Measurements from ENCODE around the gene SRPK2. TPM values are rescaled to one million over a fixed set of nuclear protein-coding genes. Genes with fewer than 3 reads are reported as not detected.

SRPK2 gene
- total and polyA plus RNA-seq, 2 of the 13 experiments (the other 11 are each of a cell fraction or from before 2014, with no cell fraction given): 10.1 to 22.3 TPM

- no peaks in the 10 kb centered on the region for H3K9me3 ChIP-seq (ENCODE audit: low read length)
- H3K27me3 ChIP-seq (ENCODE audit: control insufficient read depth in 1 of 2, insufficient read depth in 2 of 2, low read length in 2 of 2): no peaks in the 10 kb centered on the region
- H3K36me3 ChIP-seq (replicated peaks in 1 of 2; ENCODE audit: control insufficient read depth in 1 of 2, insufficient read depth in 2 of 2, low read length in 2 of 2): peaks cover 5 to 38% of the 10 kb centered on the region in 2 experiments; a peak in 3 of 5 replicates
- intact Hi-C loops (cut with micrococcal nuclease; ENCODE audit: unreplicated experiment) (no loop called here), in situ Hi-C loops (cut with HindIII; ENCODE audit: extremely low pct_ligation_motif_present, low pct_unique_long_range_greater_than_20kb) (no loop called here)
- FAIRE-seq (no peak), DNase-seq (ENCODE audit: low spot score) (no peak), ATAC-seq (no peak)
- no TSS peak for BruUV-seq (replicated peaks)
- no peak overlapping the region for H3K4me3 ChIP-seq (replicated peaks in 1 of 3; ENCODE audit: insufficient read depth in 1 of 3, low read depth in 2 of 3, low read length in 3 of 3)
- no peaks in the 10 kb centered on the region for H4K20me1 ChIP-seq (ENCODE audit: insufficient read depth, low read length)
- no peaks in the 10 kb centered on the region for H3K79me2 ChIP-seq (ENCODE audit: insufficient read depth, low read length)
- no peak overlapping the region for H3K27ac ChIP-seq (ENCODE audit: extremely low read length, insufficient read depth, low read length)
- H3K4me2 ChIP-seq (ENCODE audit: low read depth, low read length): no peak overlapping the region
- no peak for TF ChIP-seq ZNF281 (CRISPR knock-in tag; IDR thresholded peaks at IDR 0.05; ENCODE audit: borderline replicate concordance)
- TF ChIP-seq ZNF772 (CRISPR knock-in tag; IDR thresholded peaks at IDR 0.05): no peak
- no peak for TF ChIP-seq YEATS2 (CRISPR knock-in tag; IDR thresholded peaks at IDR 0.05; ENCODE audit: borderline replicate concordance)
- no peak for TF ChIP-seq FOXJ3 (CRISPR knock-in tag; IDR thresholded peaks at IDR 0.05; ENCODE audit: borderline replicate concordance)
- TF ChIP-seq IRF1 (CRISPR knock-in tag; IDR thresholded peaks at IDR 0.05; ENCODE audit: low read depth): no peak
- TF ChIP-seq SOX5 (CRISPR knock-in tag; IDR thresholded peaks at IDR 0.05; ENCODE audit: borderline replicate concordance): no peak
- no peak for TF ChIP-seq ZNF292 (CRISPR knock-in tag; IDR thresholded peaks at IDR 0.05; ENCODE audit: borderline replicate concordance, low read depth)
- TF ChIP-seq TCF7 (IDR thresholded peaks at IDR 0.05; ENCODE audit: low read depth): no peak
- TF ChIP-seq ZNF562 (CRISPR knock-in tag; IDR thresholded peaks at IDR 0.05; ENCODE audit: borderline replicate concordance): no peak
- no peak for TF ChIP-seq HDAC2 (CRISPR knock-in tag; IDR thresholded peaks at IDR 0.05)
- no peak for TF ChIP-seq TCF12 (IDR thresholded peaks at IDR 0.05)
- TF ChIP-seq TCF12 (CRISPR knock-in tag; IDR thresholded peaks at IDR 0.05): no peak
- TF ChIP-seq ZUFSP (CRISPR knock-in tag; IDR thresholded peaks at IDR 0.05; ENCODE audit: borderline replicate concordance): no peak
- no peak for TF ChIP-seq TBL1XR1 (IDR thresholded peaks at IDR 0.05; ENCODE audit: borderline replicate concordance, low read length, partially characterized antibody)
- no peak for TF ChIP-seq NFATC3 (CRISPR knock-in tag; IDR thresholded peaks at IDR 0.05)
- no peak for TF ChIP-seq ZNF383 (CRISPR knock-in tag; IDR thresholded peaks at IDR 0.05; ENCODE audit: borderline replicate concordance)
- no peak for TF ChIP-seq NFIB (CRISPR knock-in tag; IDR thresholded peaks at IDR 0.05; ENCODE audit: borderline replicate concordance)
- 100% methylated on average over 1 of the region's 1 CpG for WGBS (ENCODE audit: low lambda C conversion rate)
- no peak overlapping the region for H2AFZ ChIP-seq (ENCODE audit: low read length)
- no peak overlapping the region for H3K9ac ChIP-seq (ENCODE audit: insufficient read depth, low read depth, low read length)
- ChIA-PET CTCF (ENCODE audit: low intra/inter-chr PET ratio, low total read pairs) (no interaction called here), POLR2A (no interaction called here)
- H3K4me1 ChIP-seq (ENCODE audit: insufficient read depth, low read length): no peaks in the 10 kb centered on the region
Measured at GRCh38 chr7:105164751-105165150, 224.0 kb downstream of the SRPK2 start.

Measured in HepG2 (cell line).